ENCODE results near the gene USP28.

USP28 gene

DNA sequence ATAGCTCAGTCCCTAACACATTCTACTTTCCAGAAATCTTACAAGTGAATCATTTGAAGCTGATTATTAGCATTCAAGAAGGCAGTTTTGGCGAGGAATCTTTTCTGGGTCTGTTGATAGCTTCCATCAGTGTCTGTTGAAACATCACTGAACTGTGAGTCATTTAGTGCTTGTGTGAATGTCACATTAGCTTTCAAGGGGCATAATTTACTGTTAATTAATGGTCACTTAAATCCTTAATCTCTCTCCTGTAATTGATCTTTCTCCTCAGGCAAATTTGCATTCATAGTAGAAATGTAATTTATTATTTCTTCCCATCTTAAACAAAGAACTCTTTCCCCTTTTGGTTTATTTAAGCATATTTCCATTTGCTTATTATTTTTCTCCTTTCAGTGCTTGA, 31.8 kb upstream of the USP28 start:
- Histone ChIP-seq H3K79me2 (ENCODE audit: insufficient read depth, low read depth) (no peaks in the 10 kb centered on the region), H3K36me3 (ENCODE audit: insufficient read depth) (no peaks in the 10 kb centered on the region), H3K4me2 (no peak overlapping the region), H4K20me1 (ENCODE audit: insufficient read depth) (no peaks in the 10 kb centered on the region), H3K9ac (no peak overlapping the region), H3K4me3 (IDR thresholded peaks at IDR 0.05; ENCODE audit: insufficient read depth, low read depth, low read length) (no peak overlapping the region), H3K27me3 (ENCODE audit: insufficient read depth, low read depth) (no peaks in the 10 kb centered on the region), H3K4me1 (ENCODE audit: low read depth, poor library complexity, severe bottlenecking) (no peaks in the 10 kb centered on the region), H2AFZ (ENCODE audit: low read depth) (no peak overlapping the region), H3K27ac (no peak overlapping the region)
- no peak for TF ChIP-seq CTCF (conservative IDR thresholded peaks at IDR 0.05; ENCODE audit: low read depth, low read length)

DNA sequence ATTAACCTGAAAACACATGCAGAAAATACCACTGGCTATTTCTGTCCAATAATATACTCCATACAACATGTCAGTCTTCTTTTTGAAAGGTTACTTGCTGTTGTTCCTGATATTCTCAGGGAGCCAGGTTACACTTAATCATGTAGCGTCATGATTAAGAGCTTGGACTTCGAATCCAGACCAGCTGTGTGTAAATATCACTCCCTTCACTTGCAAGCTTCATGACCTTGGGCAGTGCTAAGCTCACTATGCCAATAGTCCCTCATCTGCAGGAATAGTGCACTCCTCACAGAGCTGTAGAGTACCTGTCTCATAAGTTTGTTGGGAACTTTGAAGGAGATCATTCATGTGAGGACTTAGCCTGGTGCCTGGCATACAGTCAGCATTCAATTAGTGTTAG, 31.1 kb upstream of the USP28 start:
- Histone ChIP-seq H2AFZ (ENCODE audit: low read depth) (no peak overlapping the region), H4K20me1 (ENCODE audit: insufficient read depth) (no peaks in the 10 kb centered on the region), H3K9ac (no peak overlapping the region), H3K27ac (no peak overlapping the region), H3K36me3 (ENCODE audit: insufficient read depth) (no peaks in the 10 kb centered on the region), H3K79me2 (ENCODE audit: insufficient read depth, low read depth) (no peaks in the 10 kb centered on the region), H3K4me1 (ENCODE audit: low read depth, poor library complexity, severe bottlenecking) (no peaks in the 10 kb centered on the region), H3K4me3 (IDR thresholded peaks at IDR 0.05; ENCODE audit: insufficient read depth, low read depth, low read length) (no peak overlapping the region), H3K27me3 (ENCODE audit: insufficient read depth, low read depth) (no peaks in the 10 kb centered on the region), H3K4me2 (no peak overlapping the region)
- TF ChIP-seq CTCF (conservative IDR thresholded peaks at IDR 0.05; ENCODE audit: low read depth, low read length) = no peak

DNA sequence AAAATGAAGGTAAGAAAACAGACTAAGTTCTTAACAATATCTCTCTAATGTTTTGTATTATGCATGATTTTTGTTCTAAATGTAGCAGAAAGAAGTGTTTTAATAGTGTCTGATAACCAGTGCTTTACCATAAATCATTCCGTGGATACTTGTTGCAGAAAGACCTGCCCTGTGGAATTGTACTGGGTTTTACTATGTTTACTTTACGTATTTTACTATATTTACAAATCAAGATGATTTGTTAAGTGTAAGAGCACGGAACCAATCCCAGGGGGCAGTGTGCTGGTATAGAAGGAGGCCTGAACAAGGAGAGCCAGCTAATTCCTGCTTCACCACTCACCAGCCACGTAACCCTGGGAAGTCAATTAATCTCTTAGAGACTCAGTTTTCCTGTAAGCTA, 30.7 kb upstream of the USP28 start:
- H3K36me3 ChIP-seq (ENCODE audit: insufficient read depth) = no peaks in the 10 kb centered on the region
- no peak overlapping the region for H2AFZ ChIP-seq (ENCODE audit: low read depth)
- H4K20me1 ChIP-seq (ENCODE audit: insufficient read depth) = no peaks in the 10 kb centered on the region
- no peaks in the 10 kb centered on the region for H3K79me2 ChIP-seq (ENCODE audit: insufficient read depth, low read depth)
- H3K4me2 ChIP-seq = no peak overlapping the region
- H3K9ac ChIP-seq = no peak overlapping the region
- no peak overlapping the region for H3K4me3 ChIP-seq (IDR thresholded peaks at IDR 0.05; ENCODE audit: insufficient read depth, low read depth, low read length)
- no peaks in the 10 kb centered on the region for H3K4me1 ChIP-seq (ENCODE audit: low read depth, poor library complexity, severe bottlenecking)
- TF ChIP-seq CTCF (conservative IDR thresholded peaks at IDR 0.05; ENCODE audit: low read depth, low read length) = no peak
- no peak overlapping the region for H3K27ac ChIP-seq
- no peaks in the 10 kb centered on the region for H3K27me3 ChIP-seq (ENCODE audit: insufficient read depth, low read depth)

DNA sequence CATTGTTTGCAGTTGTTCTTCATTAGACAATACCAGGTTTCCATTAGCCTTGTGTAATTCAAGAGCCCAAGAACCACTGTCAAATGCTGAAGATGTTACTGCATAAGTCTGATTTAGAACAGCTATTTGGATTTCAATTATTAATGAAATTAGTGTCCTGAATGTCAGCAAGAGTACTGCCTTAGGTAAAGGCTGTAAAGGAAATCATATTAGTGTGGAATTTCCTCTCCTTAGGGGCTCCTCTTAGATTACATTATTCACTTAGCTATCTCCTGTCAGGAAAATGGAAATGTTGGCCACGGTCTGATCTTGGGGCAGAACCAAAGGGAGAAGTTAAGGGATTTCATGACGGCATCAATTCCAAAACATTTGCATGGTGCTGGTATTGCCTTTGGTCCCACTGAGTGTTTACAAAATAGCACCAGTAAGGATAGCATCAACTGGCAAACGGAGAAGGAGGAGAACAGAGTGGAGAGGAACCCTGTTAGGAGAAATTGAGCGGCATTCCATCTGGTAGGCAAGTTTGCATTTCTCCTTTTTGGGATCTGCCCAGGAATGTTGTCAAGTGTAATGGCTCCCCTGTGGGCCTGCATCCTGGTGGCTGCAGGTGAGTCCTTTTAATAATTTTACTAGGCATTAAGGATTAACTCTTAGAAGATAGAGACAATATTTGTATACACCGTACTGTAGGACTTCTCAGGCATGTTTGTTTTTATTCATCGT, 29.2 kb upstream of the USP28 start, which contains the start of gene HTR3B:
Gene HTR3B (plus strand): TSS at position 418 of the 723 bp plus-strand sequence. CDS start 138 bp downstream, at position 556.
- H3K79me2 ChIP-seq (ENCODE audit: insufficient read depth, low read depth) = no peaks in the 10 kb centered on the region
- no peaks in the 10 kb centered on the region for H3K4me1 ChIP-seq (ENCODE audit: low read depth, poor library complexity, severe bottlenecking)
- no peak within 1 kb of the TSS for H3K27ac ChIP-seq
- H3K9ac ChIP-seq = no peak within 1 kb of the TSS
- no peaks in the 10 kb centered on the region for H3K36me3 ChIP-seq (ENCODE audit: insufficient read depth)
- no peak for TF ChIP-seq CTCF (conservative IDR thresholded peaks at IDR 0.05; ENCODE audit: low read depth, low read length)
- H3K27me3 ChIP-seq (ENCODE audit: insufficient read depth, low read depth) = no peaks in the 10 kb centered on the region
- H3K4me2 ChIP-seq = no peak within 1 kb of the TSS
- H2AFZ ChIP-seq (ENCODE audit: low read depth) = no peak within 1 kb of the TSS
- no peaks in the 10 kb centered on the region for H4K20me1 ChIP-seq (ENCODE audit: insufficient read depth)
- H3K4me3 ChIP-seq (IDR thresholded peaks at IDR 0.05; ENCODE audit: insufficient read depth, low read depth, low read length) = no peak within 1 kb of the TSS
